ENCODE measurements around the gene MYO7B.

- TF ChIP-seq ZZZ3 (IDR thresholded peaks at IDR 0.05) (no peak), ZNF785 (CRISPR knock-in tag; IDR thresholded peaks at IDR 0.05) (no peak), FOSL1 (tag; conservative IDR thresholded peaks at IDR 0.05) (no peak)
Observed at GRCh38 chr2:127558911-127559310, 23.4 kb downstream of the MYO7B start.

Data from K562 (cell line).